ENCODE measurements around the gene TAC4. TPM values are rescaled to one million over a fixed set of nuclear protein-coding genes. Genes with fewer than 3 reads are reported as not detected.

TAC4 gene
- total RNA-seq (2022; extraction: Qiagen RNA extraction; ENCODE audit: low read depth), result not detected in 5 replicates

DNA sequence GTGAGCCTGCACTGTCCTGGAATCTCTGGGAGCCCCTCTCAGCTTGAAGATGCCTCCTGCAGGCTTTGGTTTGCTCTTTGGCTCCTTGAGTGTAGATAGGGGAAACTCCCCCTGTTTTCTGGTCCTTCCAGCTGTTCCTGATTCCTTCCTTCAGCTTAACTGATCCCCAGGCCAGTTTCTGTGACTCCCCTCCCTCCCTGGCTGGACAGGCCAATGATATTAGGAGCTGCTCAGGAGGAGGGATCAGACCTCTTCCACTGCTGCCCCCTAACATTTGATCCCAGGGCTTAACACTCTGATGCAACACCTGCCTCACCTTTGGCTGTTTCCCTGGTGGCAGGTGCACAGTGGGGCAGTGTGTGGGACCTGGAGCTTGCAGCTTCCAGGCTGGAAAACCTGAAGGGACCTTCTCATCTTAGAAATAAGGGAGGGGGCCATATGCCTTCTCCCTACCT is at the start of gene TAC4:
Gene TAC4, minus strand, starts transcription at position 51 of the 455 bp plus-strand sequence. CDS start 52 bp downstream, outside the sequence.

GRCh38 chr17:49788478-49789242 is 59.2 kb downstream of the TAC4 start, which contains the start of gene KAT7:
Gene KAT7, plus strand, starts transcription at chr17:49788681. Its CDS starts 154 bp downstream, at chr17:49788835.

Other genes with a start within 250 kb of the TAC4 start
- 33.9 to 47.1 TPM (median 37.1 TPM) in 5 replicates for gene SPOP, start 170.0 kb downstream of the TAC4 start, total RNA-seq (2022; extraction: Qiagen RNA extraction; ENCODE audit: low read depth)
- 84.0 to 110 TPM (median 90.8 TPM) in 5 replicates for gene SLC35B1, start 140.1 kb downstream of the TAC4 start, total RNA-seq (2022; extraction: Qiagen RNA extraction; ENCODE audit: low read depth)
- gene FAM117A, start 83.9 kb downstream of the TAC4 start, total RNA-seq (2022; extraction: Qiagen RNA extraction; ENCODE audit: low read depth), result 0.60 to 1.1 TPM (median 0.89 TPM) in 5 replicates
- gene KAT7, start 59.4 kb downstream of the TAC4 start, total RNA-seq (2022; extraction: Qiagen RNA extraction; ENCODE audit: low read depth), result 25.7 to 30.5 TPM (median 27.2 TPM) in 5 replicates
- 2.0 to 3.5 TPM (median 3.1 TPM) in 5 replicates for gene DLX4, start 121.1 kb upstream of the TAC4 start, total RNA-seq (2022; extraction: Qiagen RNA extraction; ENCODE audit: low read depth)
- gene DLX3, start 147.2 kb upstream of the TAC4 start, total RNA-seq (2022; extraction: Qiagen RNA extraction; ENCODE audit: low read depth), result 0.05 to 0.10 TPM (median 0.10 TPM) in 4 of 5 replicates, not detected in the other
- 435 to 522 TPM (median 487 TPM) in 5 replicates for gene ITGA3, start 208.0 kb upstream of the TAC4 start, total RNA-seq (2022; extraction: Qiagen RNA extraction; ENCODE audit: low read depth)
- gene PDK2, start 247.3 kb upstream of the TAC4 start, total RNA-seq (2022; extraction: Qiagen RNA extraction; ENCODE audit: low read depth), result 13.5 to 20.1 TPM (median 18.4 TPM) in 5 replicates